HT1080 (cell line): ENCODE data around the gene UNC5B. TPM values are rescaled to one million over a fixed set of nuclear protein-coding genes. Genes with fewer than 3 reads are reported as not detected.
A peak's percentile ranks its signal among the peaks of the same experiment; 100 is the strongest.
"Not testable (repeated sequence)": the region's sequence is repeated elsewhere in the genome, so short reads cannot be mapped to it uniquely, and the experiment has no call there.

Source experiments
- DNase-seq: peaks from one replicate; pipeline ENCODE4 v3.0.0-alpha.2; 2015; ENCODE audit warnings: low read depth
- total RNA-seq: library from RNA; depleted of rRNA; stranded (reverse); fragments of >200 nt; shearing (Covaris generic); gene quantifications from 2 replicates; pipeline ENCODE4 v1.2.3, GENCODE V29; 2014

UNC5B gene
- total RNA-seq, 1 experiment from 2014 or later = 2.9 TPM

DNA sequence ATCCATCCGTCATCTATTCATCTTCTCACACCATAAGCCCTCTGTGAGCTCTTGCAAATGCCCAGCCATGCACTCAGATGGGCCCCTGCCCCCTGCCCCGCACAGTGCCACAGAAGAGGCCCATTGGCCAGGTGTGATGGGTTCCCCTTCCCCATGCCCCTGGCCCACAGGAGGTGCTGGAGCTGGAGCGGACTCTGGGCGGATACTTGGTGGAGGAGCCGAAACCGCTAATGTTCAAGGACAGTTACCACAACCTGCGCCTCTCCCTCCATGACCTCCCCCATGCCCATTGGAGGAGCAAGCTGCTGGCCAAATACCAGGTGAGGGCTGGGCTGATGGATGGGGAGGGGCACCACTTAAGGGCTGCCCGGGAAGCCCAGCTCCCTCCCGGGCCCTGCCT lies 83.3 kb downstream of the UNC5B start:
- no peak for DNase-seq

DNA sequence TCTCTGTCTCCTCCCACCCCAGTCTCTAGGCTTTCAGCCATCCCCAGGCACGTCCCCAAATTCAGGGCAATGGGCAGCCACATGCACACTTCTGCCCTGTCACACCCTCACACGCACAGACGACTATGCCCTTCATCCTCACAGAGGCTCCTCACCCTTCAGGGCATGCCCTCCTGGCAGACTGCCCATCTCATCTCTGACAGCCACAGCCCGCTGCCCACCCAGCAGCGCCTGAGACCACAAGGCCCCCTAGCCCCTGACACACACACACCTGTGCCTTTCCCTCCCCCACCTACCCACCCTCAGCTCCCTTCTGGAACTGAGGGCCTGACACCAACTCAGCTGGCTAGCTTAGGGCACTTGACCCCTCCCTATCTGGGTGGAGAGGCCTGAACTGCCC lies 83.7 kb downstream of the UNC5B start:
- DNase-seq = no peak

DNA sequence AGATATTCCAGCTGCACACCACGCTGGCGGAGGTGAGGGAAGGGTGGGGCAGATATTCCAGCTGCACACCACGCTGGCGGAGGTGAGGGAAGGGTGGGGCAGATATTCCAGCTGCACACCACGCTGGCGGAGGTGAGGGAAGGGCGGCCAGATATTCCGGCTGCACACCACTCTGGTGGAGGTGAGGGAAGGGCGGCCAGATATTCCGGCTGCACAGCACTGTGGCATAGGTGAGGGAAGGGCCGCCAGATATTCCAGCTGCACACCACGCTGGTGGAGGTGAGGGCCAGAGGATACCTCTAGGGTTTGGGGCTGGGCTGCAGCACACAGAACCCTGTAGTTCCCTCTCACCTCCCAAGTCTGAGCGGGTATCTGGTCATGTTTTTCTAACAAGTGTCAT lies 84.4 kb downstream of the UNC5B start:
- DNase-seq = not testable (repeated sequence)

DNA sequence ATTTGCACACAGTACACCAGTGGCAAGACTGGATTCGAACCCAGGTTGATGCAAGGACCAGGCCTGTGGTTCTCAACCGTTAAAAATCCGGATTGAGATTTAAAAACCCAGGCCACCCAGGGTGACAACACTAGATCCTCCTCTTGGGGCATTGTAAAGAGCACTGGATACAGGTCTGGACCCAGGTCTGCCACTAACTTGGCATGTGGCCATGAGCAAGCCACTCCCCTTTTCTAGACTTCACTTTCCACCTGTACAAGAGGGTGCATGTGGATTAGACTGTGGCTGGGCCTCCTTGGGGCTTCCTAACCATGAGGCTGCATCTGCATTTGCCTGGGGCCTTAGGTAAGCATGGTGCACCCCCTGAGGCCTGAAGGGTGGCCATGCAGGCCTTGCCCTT lies 85.0 kb downstream of the UNC5B start:
- no peak for DNase-seq

DNA sequence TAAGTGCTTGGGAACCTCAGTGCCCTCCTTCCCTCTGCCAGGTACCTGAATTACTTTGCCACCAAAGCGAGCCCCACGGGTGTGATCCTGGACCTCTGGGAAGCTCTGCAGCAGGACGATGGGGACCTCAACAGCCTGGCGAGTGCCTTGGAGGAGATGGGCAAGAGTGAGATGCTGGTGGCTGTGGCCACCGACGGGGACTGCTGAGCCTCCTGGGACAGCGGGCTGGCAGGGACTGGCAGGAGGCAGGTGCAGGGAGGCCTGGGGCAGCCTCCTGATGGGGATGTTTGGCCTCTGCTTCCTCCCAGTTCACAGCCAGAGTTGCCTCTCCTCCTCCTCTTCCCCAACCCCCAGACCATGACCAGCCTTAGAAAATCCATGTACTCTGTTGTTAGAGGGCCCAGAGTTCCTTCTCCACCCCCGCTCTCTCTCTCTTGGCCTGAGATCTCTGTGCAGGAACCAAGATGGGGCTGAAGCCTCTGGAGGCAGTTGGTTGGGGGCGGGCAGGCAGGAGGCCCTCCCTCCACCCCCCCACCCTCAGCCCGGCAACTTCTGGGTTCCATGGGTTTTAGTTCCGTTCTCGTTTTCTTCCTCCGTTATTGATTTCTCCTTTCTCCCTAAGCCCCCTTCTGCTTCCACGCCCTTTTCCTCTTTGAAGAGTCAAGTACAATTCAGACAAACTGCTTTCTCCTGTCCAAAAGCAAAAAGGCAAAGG lies 86.9 kb downstream of the UNC5B start:
- no peak for DNase-seq

DNA sequence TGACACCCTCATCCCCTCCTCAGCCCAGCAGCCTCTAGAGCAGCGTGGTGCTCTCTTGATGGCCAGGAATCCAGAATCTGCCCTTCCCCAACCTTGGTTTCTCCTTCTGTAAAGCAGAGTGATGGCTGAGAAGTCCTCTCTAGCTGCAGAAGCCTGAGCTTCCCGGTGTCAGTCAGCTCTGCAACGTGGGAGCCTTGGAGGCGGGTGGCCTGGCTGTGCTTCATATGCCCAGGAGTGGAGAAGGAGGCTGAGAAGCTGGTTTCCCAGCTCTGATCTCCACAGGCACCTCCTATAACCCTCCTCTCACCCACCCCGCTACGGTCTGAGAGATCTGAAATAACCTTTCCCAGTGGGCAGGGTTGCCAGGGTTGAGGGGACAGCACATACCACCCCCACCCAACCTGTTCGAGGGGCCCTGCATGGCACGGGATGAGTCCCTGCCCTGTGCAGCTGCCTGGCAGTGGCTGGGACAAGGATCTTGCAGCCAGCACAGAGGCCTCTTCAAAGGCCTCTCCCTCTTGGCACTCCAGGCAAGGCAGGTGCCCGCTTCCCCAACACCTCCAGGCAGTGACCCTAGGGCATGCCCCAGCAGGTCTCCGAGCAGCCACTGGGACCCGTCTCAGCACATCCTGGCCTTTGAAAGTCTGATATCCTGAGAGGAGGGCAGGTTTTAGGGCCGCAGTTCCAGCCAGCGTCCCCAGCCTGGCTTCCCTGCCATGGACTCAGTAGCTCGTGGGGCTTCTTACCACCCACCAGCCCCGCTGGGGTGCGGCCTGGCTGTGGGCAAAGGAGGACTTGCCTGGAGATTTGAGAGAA lies 88.4 kb downstream of the UNC5B start:
- no peak for DNase-seq

DNA sequence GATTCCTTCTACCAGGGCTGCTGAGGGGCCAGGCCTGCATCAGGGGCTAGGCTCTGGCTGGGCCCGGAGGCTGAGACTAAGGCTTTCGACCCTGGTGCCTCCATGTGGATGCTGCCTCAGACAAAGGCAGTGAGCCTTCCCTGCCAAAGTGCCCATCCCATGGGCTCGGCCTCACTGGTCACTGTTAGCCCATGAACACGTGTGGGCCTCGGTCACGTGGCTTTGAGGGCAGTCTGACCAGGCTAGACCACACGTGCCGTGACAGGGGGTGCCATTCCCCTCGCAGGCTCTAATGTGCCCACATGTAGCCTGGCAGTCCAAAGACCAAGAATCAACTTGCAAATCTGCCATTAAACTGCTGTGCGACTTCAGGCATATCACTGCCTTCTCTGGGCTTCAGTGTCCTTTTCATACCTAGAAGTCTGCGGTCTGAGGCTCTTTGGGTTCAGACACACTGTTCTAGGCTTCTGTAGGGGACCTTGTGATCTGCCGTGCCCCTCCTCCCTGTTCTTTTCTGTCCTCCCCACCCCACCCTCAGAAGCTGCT lies 89.1 kb downstream of the UNC5B start:
- no peak for DNase-seq

DNA sequence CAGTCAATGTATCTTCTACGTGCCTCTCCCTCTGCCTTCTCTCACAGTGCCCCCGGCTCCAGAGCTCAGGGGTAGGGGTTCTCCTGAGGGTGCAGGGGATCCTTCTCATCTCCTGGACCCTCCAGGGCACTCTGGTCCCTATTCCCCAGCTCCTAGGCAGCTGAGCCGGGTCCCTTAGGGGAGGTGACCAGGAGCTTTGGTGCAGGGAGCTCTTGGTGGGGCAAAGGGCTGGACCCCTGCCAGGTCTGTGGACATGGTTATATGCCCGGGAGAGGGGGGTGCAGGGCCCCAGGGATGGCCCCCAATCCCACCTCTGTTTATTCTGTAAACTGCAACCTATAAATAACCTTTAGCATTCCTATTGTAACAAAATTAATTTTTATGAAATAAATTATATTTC lies 90.1 kb downstream of the UNC5B start:
- no peak for DNase-seq

DNA sequence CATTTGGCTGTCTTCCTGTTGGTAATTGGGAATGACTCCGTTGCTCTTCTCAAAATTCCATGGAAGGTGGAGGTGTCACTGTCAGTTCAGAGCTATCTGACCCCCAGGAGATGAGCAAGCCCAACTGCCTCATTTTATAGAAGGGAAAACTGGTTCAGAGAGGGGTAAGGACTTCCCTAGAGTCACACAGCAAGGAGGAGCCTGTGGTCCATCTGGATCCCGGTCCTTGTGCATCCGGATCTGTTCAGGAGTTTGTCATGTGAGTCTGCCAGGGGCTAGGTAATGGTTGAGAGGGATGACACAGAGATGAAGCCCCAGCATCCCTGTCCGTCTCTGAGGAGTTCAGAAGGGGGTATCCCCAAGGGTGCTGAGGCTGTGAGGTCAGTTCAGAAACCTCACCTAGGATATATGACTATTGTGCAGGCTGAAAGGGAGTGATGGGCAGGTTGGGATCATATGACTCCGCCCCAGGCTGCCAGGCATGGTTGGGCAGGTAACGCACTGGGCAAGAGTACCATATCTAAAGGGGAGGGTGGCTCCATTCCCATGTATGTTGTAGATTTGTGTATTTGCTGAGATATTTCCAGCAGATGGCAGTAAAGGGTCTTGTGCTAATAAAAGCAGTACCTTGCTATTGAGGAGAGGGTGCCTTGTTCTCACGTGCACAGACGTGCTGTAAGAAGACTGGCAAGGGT lies 90.7 kb downstream of the UNC5B start:
- DNase-seq = peak; percentile 48

DNA sequence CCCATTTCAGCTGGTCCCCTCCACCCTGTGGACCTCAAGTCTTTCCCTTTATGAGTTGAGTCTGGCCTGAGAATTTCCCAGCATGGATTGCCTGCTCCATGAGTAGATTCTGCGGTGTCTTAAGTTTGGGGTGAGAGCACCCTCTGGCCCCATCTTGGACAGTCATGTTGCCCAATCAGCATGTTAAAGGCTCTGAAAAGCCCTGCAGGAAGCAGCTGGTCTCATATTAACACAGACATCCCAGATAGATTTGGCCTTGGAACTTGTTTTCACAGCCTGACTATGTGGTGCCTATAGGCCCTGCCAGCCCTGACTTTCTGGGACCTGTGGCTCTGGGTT lies 91.2 kb downstream of the UNC5B start:
- no peak for DNase-seq

DNA sequence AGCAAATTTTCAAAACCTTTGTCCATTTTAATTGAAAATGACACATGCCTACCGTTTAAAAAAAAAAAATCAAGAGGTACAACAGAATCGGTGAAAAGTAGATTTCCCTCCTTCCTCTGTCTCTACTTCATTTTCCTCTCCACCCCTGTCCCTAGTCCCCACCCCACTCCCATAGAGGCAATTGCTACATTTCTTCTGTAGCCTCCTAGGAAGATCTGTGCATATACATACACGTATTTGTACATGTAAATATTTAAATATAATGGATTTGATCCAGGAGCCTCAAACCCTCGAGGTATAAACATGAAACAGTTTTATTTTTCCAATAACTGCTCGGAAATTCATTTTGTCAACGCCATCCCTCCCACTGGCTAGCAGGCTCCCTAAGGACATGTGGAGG lies 92.5 kb downstream of the UNC5B start:
- DNase-seq = no peak

DNA sequence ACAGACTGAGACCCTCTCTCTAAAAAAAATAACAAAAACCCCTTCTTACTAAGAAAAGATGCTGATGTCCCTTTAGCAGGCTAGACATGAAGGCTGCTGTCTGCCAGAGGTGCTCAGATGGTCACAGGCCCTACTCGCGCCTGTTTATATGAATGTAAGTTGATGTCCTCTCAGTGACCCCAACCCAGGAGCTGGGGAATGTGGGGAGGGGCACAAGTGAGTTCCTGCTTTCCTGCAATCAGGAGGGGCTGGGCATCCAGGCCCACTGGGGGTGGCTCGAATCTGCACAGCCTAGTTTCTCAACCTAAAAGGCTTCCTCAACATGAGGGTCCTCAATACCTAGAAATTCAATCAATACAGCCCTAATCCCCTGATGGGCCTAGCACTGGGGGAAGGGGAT lies 94.6 kb downstream of the UNC5B start:
- DNase-seq = no peak

DNA sequence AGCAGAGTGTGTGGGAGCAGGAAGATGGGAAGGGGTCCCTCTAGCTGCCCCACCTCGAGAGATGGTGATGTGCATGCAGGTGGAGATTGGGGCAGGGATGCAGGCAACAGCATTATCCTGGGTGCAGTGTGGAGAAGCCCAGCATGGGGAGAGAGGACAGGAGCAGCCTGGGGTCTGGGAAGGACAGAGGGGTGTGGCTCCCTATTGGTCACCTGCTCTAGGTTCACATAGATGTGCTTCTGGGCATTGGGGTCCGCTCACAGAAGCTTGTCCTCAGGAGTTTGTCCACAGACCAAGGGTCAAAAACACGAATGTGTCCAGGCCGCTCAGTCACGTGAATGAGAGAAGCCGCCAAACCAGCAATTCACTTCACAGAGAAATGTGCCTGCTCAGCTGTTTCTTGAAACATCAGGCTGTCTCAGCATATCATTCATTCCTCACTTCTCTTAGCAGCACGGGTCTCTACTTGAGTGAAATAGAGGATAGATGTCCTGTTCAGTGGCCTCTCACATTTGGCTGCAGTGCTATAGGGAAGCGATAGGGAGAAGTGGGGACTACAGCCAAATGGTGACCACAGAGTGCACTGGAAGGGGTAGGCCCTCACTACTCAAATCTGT lies 95.2 kb downstream of the UNC5B start:
- no peak for DNase-seq

DNA sequence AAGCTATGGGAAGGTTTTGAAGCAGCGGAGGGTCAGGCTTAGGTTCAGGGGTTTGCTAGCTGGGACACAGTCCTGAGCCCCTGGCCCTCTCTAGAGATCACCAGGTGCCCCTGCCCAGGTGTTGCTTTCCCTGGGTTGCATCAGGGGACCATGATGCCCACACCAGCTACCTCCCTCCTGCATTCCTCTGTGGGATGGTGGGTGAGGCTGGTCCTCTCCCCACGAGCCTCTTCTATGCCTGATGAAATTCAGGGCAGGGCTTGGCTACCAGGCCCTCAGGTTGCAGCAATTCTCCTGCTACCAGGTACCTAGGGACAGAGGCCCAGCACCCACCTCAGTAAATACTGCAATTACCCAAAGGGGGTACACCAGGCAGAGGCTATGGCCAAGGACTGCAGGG lies 95.9 kb downstream of the UNC5B start:
- no peak for DNase-seq

DNA sequence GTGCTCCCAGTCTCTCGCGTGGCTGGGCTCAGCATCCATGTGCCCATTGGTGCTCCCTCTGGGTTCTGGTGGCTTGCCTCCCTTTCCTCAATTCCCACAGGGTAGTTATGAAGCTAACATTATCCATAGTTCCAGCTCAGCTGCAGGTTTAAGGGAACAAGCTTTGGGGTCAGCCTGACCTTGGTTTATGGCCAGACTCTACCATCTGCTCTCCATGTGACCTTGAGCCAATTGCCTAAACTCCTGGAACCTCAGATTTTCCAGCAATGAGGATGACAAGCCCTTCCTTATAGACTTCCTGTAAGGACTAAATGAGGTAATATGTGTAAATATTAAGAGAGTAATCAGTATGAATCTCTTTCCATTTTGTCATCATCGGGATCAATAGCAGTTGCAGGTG lies 96.6 kb downstream of the UNC5B start:
- DNase-seq = no peak

DNA sequence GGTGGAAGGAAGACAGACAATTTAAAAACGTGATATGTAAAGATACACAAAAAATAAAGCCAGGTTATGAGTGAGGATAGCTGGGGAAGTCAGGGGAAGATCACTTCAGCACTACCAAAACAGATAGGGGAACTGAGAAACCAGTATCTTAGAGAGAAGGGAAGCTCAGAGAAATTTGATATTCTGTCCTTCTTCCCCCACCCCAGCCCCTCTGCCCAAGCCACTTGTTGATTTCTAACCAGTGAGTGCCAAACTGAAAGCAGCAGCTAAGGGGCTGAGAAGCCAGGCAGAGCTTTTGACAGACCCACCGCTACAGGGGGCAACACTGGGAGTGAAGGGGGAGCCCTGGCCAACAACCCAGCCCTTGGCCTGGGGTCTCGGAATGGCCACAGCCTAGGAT lies 97.5 kb downstream of the UNC5B start:
- DNase-seq = no peak

DNA sequence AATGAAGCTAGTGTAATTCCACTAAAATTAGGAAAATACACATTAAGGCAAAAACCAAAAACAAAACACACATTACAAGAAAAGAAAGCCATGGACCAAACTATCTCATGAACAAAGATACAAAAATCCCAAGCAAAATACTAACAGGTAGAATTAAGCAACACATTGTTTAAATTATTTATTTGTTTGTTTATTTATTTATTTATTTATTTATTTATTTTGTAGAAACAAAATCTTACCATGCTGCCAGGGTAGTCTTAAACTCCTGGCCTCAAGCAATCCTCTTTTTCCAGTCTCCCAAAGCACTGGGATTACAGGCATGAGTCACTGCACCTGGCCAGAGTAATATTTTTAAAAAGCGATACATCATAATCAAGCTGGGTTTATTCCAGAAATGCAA lies 99.8 kb downstream of the UNC5B start:
- DNase-seq = no peak

DNA sequence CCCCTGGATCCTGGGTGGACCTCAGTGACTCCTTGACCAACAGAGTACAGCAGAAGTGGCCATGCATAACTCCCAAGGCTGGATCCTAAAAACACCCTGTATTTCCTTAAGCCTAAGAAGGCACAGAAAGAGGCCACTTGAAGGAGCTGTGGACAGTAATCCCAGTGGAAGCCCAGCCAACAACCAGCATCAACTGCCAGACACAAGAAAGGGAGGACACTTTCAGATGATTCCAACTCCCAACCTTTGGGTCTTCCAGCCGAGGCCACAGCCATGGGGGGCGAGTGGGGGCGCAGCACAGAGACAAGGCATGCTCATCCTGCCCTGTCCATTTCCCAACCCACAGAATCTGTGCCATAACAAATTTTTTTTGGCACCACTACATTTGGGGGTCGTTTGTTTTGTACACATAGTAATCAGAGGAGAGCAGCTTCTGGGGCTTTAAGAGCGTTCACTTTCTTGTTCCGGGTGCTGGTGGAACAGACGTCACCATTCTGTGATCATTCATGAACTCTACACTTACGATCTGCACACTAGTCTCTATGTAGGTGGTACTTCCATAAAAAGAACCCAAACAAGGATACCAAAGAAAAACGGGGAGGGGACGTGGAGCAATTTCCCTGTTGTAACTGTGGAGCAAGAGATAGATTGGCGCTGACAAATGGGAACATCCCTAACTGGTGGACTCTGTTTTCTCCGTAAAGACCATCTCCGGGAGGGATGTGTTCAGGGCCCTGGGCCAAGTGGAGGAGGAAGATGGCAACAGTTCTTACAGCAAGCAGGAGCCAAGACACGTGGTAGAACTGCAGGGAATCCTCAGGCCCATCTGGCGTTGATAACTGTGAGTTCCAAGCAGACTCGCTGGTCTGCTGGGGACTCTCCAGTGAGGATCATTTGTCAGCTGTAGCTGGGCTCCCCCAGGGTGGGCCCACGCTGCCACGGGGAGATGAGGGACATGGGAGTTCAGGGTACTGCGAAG lies 100.7 kb downstream of the UNC5B start:
- no peak for DNase-seq

DNA sequence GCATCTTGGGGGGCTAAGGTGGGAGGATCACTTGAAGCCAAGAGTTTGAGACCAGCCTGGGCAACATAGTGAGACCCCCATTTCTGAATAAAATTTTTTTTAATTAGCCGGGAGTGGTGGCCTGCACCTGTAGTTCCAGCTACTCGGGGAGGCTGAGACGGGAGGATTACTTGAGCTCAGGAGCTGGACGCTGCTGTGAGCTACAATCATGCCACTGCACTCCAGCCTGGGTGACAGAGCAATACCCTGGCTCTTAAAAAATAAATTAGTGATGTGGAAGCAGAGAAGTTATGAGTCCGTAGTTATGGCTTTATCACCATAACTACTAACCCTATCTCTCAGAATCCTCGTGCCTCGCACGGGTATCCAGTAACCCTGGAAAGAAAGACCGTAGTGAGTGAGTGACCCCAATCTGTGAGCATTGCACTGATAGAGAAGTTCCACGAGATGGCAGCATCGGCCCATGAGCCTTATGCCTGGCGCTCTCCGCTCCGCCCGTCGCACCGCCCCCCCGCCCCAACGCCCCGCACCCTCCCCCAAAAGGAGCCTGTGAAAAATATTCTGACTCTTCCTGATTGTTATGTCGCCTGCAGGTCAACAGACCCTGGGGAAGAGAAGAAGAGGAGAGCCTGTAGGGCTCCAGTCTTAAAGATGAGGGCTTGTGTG lies 101.8 kb downstream of the UNC5B start:
- no peak for DNase-seq

DNA sequence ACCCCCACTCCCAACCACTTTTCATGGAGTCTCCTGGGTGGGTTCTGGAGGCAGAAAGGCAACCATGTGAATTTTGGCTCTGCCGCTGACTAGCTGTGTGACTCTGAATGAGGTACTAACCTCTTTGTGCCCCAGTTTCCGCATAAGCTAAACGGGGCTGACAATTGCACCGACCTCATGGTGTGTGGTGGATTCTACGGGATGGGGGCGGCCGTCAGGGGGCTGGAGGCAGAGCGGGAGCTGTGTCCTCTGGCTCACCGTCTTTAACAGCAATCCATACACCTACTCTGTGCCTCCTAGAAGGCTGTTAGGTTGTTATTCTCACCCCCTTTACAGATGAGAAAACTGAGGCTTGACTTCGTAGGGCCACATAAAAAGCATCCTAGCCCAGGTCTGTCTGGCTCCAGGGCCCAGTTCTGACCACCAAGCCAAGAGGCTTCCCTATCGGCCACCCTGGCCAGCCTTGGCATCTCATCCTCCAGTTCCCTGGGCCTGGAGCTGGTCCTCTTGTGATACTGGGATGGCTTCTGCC lies 102.4 kb downstream of the UNC5B start:
- no peak for DNase-seq
